ENCODE results near the gene JAK3.

GRCh38 chr19:17803264-17803896 lies 44.4 kb downstream of the JAK3 start:
- TF ChIP-seq CTCF (IDR thresholded peaks at IDR 0.05 in 8 of 11, conservative IDR thresholded peaks at IDR 0.05 in 3 of 11) (no peak), POLR2A (IDR thresholded peaks at IDR 0.05) (no peak), POLR2AphosphoS5 (IDR thresholded peaks at IDR 0.05) (peak; percentile 33 to 48 (median 37))

All from spleen (tissue), 7 donors.